BJ (cell line): ENCODE measurements around the gene NGEF. TPM values are rescaled to one million over a fixed set of nuclear protein-coding genes. Genes with fewer than 3 reads are reported as not detected.

Experiments
- CTCF ChIA-PET: fragments of 350-600 bp; formaldehyde crosslinking; extraction: SDS; loops from one replicate; lab custom pipeline; 2021; ENCODE audit warnings: antibody characterized with exemption, inconsistent platforms; lab: Yijun Ruan, JAX
- POLR2A ChIA-PET: fragments of 300-600 bp; sonication (Branson Sonifier 250); formaldehyde crosslinking; extraction: SDS; loops from one replicate; lab custom pipeline; 2021; ENCODE audit warnings: antibody characterized with exemption; lab: Charles Lee
- DNase-seq: peaks from one replicate; pipeline ENCODE4 v3.0.0-alpha.2; 2011; ENCODE audit warnings: low read depth
- H3K27me3 ChIP-seq: 2 replicates; pipeline ENCODE4 v1.6.0; 2011; ENCODE audit warnings: low read length; ENCODE audit not compliant: control insufficient read depth, insufficient read depth
- H3K36me3 ChIP-seq: 2 replicates; pipeline ENCODE4 v1.5.1; 2011; ENCODE audit warnings: low read length; ENCODE audit not compliant: control insufficient read depth, insufficient read depth
- H3K4me3 ChIP-seq: 2 replicates; pipeline ENCODE4 v1.5.1; 2011; ENCODE audit warnings: low read depth, mild to moderate bottlenecking, control low read depth, low read length
- polyA plus RNA-seq: library from polyadenylated mRNA; depleted of rRNA; stranded (reverse); fragments of >200 nt; gene quantifications from 2 replicates; pipeline ENCODE4 v1.2.3, GENCODE V29; 2011; rRNA removed
- small RNA-seq: library from RNA; depleted of rRNA; stranded (forward); fragments of <200 nt; gene quantifications from one replicate; pipeline ENCODE3, GENCODE V24; 2012; ENCODE audit warnings: low replicate concordance, low read depth; ENCODE audit not compliant: insufficient read length
- TF ChIP-seq, protein P1 (sequence below): IDR thresholded peaks from 2 replicates; pipeline ENCODE4 v1.5.1; 2011; ENCODE audit warnings: low read depth, mild to moderate bottlenecking, control low read depth, inconsistent platforms, low read length, moderate library complexity; ENCODE audit not compliant: insufficient read depth

NGEF gene
- polyA plus RNA-seq, 1 experiment: 0.23 TPM

DNA sequence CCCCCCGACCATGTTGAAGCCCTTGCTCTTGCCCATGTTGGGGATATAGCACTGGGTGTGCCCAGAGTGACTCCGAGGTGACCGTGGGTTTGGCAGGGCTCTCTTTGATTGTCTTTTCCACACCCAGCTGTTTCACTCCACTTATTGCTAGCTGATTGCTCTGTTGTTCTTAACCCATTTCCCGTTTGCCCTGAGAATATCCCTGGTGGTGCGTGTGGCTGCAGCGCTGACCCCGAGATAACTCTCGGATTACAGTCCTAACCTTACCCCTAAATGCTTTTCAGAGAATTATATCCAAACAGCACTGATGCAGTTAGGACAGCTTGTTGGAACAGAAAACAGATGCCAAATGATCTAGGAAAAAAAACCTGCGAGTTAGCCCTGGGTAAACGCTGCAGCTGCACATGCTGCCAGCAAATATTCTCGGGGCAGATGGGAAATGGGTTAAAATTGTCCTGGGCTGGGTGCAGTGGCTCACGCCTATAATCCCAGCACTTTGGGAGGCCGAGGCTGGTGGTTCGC lies 177.3 kb downstream of the NGEF start:
- POLR2A ChIA-PET: no interaction called here
- CTCF ChIA-PET: interaction anchor here (0.9 to 1.7 kb wide), 3 partner anchors 8 to 26 kb away, joined by 3 to 8 read pairs (median 3); no protein-coding TSS in a partner anchor
- no peak for DNase-seq
- TF ChIP-seq, protein P1, sequence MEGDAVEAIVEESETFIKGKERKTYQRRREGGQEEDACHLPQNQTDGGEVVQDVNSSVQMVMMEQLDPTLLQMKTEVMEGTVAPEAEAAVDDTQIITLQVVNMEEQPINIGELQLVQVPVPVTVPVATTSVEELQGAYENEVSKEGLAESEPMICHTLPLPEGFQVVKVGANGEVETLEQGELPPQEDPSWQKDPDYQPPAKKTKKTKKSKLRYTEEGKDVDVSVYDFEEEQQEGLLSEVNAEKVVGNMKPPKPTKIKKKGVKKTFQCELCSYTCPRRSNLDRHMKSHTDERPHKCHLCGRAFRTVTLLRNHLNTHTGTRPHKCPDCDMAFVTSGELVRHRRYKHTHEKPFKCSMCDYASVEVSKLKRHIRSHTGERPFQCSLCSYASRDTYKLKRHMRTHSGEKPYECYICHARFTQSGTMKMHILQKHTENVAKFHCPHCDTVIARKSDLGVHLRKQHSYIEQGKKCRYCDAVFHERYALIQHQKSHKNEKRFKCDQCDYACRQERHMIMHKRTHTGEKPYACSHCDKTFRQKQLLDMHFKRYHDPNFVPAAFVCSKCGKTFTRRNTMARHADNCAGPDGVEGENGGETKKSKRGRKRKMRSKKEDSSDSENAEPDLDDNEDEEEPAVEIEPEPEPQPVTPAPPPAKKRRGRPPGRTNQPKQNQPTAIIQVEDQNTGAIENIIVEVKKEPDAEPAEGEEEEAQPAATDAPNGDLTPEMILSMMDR: no peak
- Histone ChIP-seq H3K27me3 (no peaks in the 10 kb centered on the region), H3K36me3 (peaks cover 17% of the 10 kb centered on the region), H3K4me3 (no peak overlapping the region)

- TF ChIP-seq, protein P1: no peak
- Histone ChIP-seq H3K27me3 (no peaks in the 10 kb centered on the region), H3K4me3 (no peak overlapping the region), H3K36me3 (peaks cover 22% of the 10 kb centered on the region)
- ChIA-PET POLR2A (no interaction called here), CTCF (interaction anchor here (0.7 to 2.8 kb wide), 3 partner anchors 17 to 19 kb away, joined by 3 to 6 read pairs (median 4); no protein-coding TSS in a partner anchor)
- DNase-seq: no peak
These were observed 179.2 kb downstream of the NGEF start for GRCh38 chr2:232833830-232834229.

DNA sequence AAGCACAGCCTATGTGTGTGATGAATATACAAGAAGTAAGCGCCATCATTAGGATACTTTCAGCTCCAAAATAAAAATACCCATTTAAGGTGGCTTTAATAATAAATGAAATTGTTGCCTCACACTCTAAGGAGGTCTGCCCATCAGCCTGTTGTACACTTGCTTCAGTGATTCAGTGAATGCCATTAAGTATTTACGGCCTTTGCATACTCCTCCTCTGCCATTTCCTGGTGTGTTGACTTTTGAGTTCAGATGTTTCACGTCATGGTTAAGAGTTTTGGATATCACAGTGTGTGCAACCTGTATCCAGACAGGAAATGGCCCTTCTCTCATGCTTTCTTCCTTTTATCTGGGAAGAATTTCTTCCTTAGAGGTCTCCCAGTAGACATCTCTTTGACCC lies 181.6 kb downstream of the NGEF start:
- Histone ChIP-seq H3K4me3 (no peak overlapping the region), H3K27me3 (no peaks in the 10 kb centered on the region), H3K36me3 (peaks cover 18% of the 10 kb centered on the region)
- no peak for DNase-seq
- CTCF ChIA-PET: interaction anchor here (2.2 kb wide), 1 partner anchor 11 kb away, joined by 6 read pairs; no protein-coding TSS in a partner anchor
- TF ChIP-seq, protein P1: no peak
- POLR2A ChIA-PET: no interaction called here

DNA sequence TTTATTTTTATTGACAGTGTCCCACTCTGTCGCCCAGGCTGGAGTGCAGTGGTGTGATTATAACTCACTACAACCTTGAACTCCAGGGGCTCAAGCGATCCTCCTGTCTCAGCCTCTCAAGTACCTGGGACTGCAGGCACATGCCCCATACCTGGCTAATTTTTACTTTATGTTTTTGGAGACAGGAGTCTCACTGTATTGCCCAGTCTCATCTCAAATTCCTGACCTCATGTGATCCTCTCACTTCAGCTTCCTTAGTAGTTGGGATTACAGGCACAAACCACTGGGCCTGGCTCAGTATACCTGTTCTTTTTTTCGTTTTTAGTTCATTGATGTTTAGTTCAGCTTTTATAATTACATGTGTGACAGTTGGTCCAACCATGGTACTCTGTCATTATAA lies 183.1 kb downstream of the NGEF start:
- Histone ChIP-seq H3K27me3 (no peaks in the 10 kb centered on the region), H3K36me3 (peaks cover 16% of the 10 kb centered on the region), H3K4me3 (no peak overlapping the region)
- no peak for DNase-seq
- CTCF ChIA-PET: interaction anchor here (0.7 kb wide), 1 partner anchor 13 kb away, joined by 3 read pairs; no protein-coding TSS in a partner anchor
- POLR2A ChIA-PET: no interaction called here
- TF ChIP-seq, protein P1: no peak

Small RNAs within 50 kb of the gene (small RNA-seq; reads per million reads assigned to genes)
- not detected for gene RF00019

Other genes starting within 250 kb of the NGEF start
- not detected in 2 replicates for gene KCNJ13, start 236.7 kb downstream of the NGEF start, polyA plus RNA-seq
- gene SNORC, start 143.0 kb downstream of the NGEF start, polyA plus RNA-seq: 0.25 and 0.53 TPM in 2 replicates
- not detected in 2 replicates for gene NEU2, start 19.4 kb upstream of the NGEF start, polyA plus RNA-seq
- 0.26 and 0.38 TPM in 2 replicates for gene INPP5D, start 47.1 kb upstream of the NGEF start, polyA plus RNA-seq
- gene ATG16L1, start 238.4 kb upstream of the NGEF start, polyA plus RNA-seq: 26.4 and 29.2 TPM in 2 replicates